HG03469 (cell line): ENCODE measurements around the gene TMEM14C.
"Not testable (repeated sequence)": the region's sequence is repeated elsewhere in the genome, so short reads cannot be mapped to it uniquely, and the experiment has no call there.

ENCODE experiments used
- ATAC-seq: cut with Tn5 transposase; IDR thresholded peaks from one replicate; pipeline ENCODE4 v1.9.1; 2021; ENCODE audit warnings: mild to moderate bottlenecking, moderate library complexity, moderate number of reproducible peaks; ENCODE audit not compliant: unreplicated experiment

The TMEM14C gene

GRCh38 chr6:10720960-10721849 is 1.7 kb upstream of the TMEM14C start:
- not testable (repeated sequence) for ATAC-seq

DNA sequence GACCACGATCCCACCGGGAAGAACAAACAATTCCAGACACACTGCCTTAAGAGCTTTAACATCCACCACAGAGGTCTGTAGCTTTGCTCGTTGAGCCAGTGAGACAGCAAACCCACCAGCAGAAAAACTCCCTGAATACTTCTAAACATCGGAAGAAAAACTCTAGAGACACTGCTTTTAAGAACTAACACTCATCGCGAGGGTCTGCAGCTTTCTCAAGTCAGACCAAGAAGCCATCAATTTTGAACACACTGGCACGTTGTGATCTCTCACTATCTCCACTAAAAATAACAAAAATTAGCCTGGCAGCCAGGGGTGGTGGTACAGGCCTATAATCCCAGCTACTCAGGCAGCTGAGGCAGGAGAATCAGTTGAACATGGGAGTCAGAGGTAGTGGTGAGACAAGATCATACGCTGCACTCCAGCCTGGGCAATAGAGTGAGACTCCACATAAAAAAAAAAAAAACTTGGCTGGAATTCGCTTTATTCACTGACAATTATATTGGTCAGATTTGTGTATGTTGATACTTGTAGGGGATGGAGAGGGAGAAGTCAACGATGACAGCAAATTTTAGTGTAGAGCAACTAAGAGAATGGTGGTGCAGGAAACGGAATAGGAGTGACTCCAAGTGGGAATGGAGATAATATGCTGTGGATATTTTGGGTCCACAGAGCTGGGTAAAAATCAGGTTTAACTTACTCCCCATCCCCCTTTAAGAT is 860 bp upstream of the TMEM14C start:
- ATAC-seq, result no peak

GRCh38 chr6:10722570-10722819 is 375 bp upstream of the TMEM14C start:
- no peak for ATAC-seq

- no peak for ATAC-seq
These were observed 654 bp downstream of the TMEM14C start for GRCh38 chr6:10723567-10723881.

DNA sequence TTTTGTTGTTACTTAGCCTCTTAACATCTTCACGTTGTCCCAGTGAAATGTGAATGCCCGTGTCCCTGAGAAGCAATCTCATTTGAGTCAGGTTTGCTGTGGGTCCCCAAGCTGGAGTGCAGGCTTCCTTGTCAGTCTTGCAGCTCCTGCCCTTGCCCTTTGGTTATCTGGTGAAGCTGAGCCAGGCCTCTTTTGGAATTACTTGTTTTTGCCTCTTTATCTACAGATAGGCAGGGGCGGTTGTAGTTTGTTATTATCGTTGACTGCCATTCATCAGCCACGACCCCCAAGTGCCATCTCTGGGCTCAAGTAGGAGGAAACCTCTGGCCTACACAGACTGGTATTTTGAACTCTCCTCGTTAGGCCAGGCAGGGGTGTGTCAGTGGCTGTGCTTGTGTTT is 2.2 kb downstream of the TMEM14C start:
- ATAC-seq, result no peak

GRCh38 chr6:10725716-10726115 is 2.8 kb downstream of the TMEM14C start:
- ATAC-seq, result no peak

DNA sequence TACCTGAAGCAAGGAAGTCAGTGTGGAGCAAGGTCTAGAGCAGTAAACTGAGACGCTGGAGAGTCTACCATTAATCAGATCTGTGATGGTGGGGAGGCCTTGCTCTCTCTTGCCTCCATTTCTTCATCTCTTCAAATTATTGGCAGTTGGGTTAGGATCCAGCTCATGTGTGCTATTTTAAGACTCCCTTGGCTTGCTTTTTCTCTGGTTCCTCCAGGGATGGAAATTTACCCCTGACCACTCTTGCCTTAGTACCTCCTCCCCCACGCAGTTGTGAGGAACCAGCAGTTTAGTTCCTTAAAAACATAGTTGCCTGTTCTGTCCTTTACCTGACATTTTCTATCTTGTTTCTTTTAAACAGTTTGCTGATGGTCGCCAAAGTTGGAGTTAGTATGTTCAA is 7.4 kb downstream of the TMEM14C start:
- no peak for ATAC-seq

- ATAC-seq, result no peak
These were observed 10.4 kb downstream of the TMEM14C start for GRCh38 chr6:10733151-10733715.

DNA sequence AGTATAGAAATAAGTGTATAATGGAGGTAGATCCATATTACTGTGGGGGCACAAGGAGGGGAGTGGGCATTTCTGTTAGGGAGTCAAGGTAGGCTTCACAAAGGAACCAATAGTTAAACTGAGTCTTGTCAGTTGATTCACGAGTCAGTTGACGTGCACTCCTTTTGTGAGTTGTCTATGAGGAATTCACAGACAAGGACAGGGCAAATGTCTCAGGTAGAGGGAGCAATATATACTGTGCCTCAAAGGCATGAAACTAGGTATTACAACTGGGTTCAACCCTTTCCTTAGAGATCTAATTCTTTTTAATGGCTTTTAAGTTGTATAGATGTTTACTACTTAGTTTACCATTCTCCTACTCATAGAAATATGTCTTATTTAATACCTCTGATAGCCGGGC is 11.0 kb downstream of the TMEM14C start:
- no peak for ATAC-seq

DNA sequence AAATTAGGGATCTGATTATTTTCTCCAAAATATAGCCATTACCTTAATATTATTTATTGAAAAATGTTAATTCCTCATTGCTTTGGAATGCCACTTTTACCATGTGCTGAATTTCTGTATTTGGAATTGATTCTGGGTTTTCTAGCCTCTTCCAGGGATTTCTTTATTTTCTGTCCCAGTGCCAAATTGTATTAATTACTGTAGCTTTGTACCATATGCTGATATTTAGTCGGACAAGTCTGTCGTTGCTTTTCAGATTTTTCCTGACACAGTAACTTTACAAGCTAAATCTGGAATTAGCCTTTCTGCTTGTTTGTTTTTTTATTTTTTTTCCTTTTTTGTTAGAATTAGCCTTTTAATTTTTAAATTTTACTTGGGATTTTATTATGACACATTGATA is 13.9 kb downstream of the TMEM14C start:
- no peak for ATAC-seq

GRCh38 chr6:10740061-10740460 is 17.2 kb downstream of the TMEM14C start:
- ATAC-seq, result no peak

DNA sequence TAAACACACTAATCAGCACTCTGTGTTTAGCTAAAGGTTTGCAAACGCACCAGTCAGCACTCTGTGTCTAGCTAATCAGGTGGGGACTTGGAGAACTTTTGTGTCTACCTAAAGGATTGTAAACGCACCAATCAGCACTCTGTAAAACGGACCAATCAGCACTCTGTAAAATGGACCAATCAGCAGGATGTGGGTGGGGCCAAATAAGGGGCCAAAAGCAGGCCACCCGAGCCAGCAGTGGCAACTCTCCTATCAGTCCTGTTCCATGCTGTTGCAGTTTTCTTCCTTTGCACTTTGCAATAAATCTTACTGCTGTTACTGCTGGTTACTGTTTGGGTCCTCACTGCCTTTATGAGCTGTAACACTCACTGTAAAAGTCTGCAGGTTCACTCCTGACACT is 18.8 kb downstream of the TMEM14C start:
- not testable (repeated sequence) for ATAC-seq

DNA sequence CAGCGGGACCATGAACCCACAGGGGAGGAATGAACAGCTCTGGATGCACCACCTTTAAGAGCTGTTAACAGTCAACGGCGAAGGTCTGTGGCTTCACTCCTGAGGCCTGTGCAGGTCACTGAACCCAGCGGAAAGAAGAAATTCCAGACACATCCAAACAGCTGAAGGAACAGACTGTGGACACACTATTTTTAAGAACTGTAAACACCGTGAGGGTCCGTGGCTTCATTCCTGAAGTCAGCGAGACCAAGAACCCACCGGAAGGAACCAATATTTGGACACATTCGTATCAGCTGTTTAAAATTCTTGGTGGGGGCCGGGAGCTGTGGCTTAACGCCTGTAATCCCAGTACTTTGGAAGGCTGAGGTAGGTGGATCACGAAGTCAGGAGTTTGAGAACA is 19.4 kb downstream of the TMEM14C start:
- no peak for ATAC-seq

DNA sequence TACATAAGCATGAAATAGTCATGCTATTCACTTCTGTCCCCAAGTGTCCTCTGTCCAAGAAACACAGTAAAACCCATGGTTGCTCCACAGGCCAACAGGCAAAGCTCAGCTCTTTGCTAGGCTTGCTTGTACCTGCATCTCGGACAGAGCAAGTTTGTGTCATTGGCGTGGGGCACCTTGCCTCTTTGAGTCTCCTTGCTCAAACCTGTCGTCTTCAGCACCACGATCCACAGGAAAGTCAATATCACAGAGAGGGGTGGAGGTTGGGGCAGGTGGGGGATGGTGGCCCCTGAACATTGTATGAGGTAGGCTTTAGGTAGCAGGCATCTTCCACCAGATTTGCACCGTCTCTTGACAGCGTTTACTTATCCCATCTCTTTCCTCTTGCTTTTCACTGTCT is 20.6 kb downstream of the TMEM14C start:
- no peak for ATAC-seq

DNA sequence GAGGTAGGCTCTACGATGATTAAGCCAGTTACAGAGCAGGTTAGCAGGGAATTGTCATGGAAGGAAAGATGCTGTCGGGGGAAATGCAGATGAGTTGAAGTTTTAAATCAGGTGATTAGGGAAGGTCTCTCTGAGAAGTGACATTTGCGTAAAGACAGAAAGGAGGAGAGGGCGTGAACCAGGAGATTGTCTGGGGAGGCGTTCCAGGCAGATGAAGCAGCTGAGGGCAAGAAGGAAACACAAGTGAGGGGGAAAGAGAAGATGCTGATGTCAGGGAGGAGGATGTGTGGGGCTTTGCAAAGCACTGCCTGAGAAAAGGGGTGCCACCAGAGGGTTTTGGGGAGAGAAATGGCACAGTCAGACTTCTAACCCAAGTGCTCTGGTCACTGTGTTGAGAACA is 22.2 kb downstream of the TMEM14C start:
- ATAC-seq, result no peak

DNA sequence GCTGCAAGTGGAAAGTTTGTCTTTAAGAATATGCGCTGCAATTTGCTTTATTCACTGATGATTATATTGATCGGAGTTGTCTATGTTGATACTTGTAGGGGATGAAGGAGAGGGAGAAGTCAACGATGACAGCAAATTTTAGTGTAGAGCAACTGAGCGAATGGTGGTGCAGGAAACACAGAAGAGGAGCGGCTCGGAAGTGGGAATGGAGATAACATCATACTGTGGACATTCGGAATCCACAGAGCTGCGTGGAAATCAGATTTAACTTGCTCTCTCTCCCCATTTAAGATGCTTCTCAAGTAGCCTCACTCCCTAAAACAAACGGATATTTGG is 24.0 kb downstream of the TMEM14C start:
- ATAC-seq, result no peak

GRCh38 chr6:10747251-10747972 is 24.5 kb downstream of the TMEM14C start, which contains the start of gene TMEM14B:
Gene TMEM14B, plus strand, starts transcription at chr6:10747805. Its CDS starts 1,441 bp downstream, at chr6:10749246.
- peak; percentile 89 for ATAC-seq

GRCh38 chr6:10749734-10750133 is 26.9 kb downstream of the TMEM14C start:
- no peak for ATAC-seq

DNA sequence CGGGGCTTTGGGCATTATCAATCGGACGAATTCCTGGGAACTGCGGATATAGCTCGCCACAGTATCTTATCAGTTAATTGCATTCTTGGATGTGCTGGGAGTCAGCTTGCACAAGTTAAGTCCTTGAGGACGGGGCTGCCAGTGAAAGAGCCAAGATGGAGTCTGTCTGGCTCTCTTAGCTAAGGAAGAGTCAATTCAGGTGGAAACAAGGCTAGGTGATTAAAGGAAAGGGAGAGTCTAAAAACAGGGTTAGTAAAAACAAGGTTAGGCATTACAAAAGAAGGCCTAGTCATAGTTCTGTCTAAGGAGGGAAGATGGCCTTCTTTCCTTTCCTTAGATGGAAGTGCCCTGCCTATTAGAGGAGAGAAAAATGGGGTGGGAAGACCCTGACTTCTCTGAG is 27.7 kb downstream of the TMEM14C start:
- ATAC-seq, result not testable (repeated sequence)

DNA sequence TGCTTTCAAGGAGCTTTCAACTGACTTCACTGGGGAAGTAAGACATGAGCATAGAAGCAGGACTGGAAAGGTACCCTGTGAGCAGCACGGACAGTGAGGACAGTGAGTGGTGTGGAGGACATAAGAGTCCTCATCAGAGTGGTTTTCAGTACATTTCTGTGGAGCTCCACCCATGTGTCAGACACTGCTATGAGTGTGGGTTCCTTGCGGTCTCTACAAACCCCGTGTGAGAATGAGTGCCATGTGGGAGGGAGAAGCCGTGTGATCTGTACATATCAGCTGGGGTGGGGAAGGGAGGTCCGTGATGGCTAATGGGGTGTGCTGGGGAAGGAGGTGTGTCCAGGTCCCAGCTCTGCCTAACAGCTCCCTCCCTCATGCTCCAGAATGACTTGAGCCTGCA is 28.9 kb downstream of the TMEM14C start:
- ATAC-seq, result not testable (repeated sequence)

DNA sequence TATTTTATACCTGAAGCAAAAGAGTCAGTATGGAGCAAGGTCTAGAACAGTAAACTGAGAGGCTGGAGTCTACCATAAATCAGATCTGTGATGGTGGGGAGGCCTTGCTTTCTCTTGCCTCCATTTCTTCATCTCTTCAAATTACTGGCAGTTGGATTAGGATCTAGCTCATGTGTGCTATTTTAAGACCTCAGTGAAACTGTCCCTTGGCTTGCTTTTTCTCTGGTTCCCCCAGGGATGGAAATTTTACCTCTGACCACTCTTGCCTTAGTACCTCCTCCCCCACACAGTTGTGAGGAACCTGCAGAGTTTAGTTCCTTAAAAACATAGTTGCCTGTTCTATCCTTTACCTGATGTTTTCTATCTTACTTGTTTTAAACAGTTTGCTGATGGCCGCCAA is 33.2 kb downstream of the TMEM14C start:
- no peak for ATAC-seq
